SK-N-SH treated with all-trans-retinoic acid at 6 μM for 48 hours (cell line): ENCODE results near the gene LRP10.
A peak's percentile ranks its signal among the peaks of the same experiment; 100 is the strongest.

ENCODE experiments used
- ATAC-seq: fragments of 200-7000 bp; cut with Tn5 transposase; 3 replicates; pipeline ENCODE4 v1.9.1; 2020; ENCODE audit warnings: mild to moderate bottlenecking, moderate library complexity
- ARNTL ChIP-seq: fragments of 450-650 bp; formaldehyde crosslinking; IDR thresholded peaks from 2 replicates; pipeline ENCODE4 v1.5.0; 2020; ENCODE audit warnings: low read depth, mild to moderate bottlenecking, moderate library complexity, borderline replicate concordance
- BACH2 ChIP-seq: fragments of 250-450 bp; sonication (Bioruptor Pico); IDR thresholded peaks from 2 replicates; pipeline ENCODE4 v1.9.0; 2021; ENCODE audit warnings: mild to moderate bottlenecking, borderline replicate concordance
- CSDC2 ChIP-seq: fragments of 250-450 bp; sonication (Bioruptor Pico); IDR thresholded peaks from 2 replicates; pipeline ENCODE4 v1.5.0; 2020; ENCODE audit warnings: mild to moderate bottlenecking, moderate library complexity
- ESRRG ChIP-seq: fragments of 250-450 bp; sonication (Bioruptor Pico); IDR thresholded peaks from 2 replicates; pipeline ENCODE4 v1.6.1; 2021; ENCODE audit warnings: mild to moderate bottlenecking
- GLIS3 ChIP-seq: fragments of 250-450 bp; sonication (Bioruptor Pico); IDR thresholded peaks from 2 replicates; pipeline ENCODE4 v1.5.0; 2020; ENCODE audit warnings: mild to moderate bottlenecking, moderate library complexity
- ISL1 ChIP-seq: fragments of 250-450 bp; sonication (Bioruptor Pico); IDR thresholded peaks from 2 replicates; pipeline ENCODE4 v2.1.2; 2022; ENCODE audit warnings: mild to moderate bottlenecking, moderate library complexity
- OSR1 ChIP-seq: fragments of 250-450 bp; sonication (Bioruptor Pico); IDR thresholded peaks from 2 replicates; pipeline ENCODE4 v1.8.0; 2022; ENCODE audit warnings: moderate library complexity, mild to moderate bottlenecking, inconsistent platforms
- PPARA ChIP-seq: fragments of 250-450 bp; sonication (Bioruptor Pico); IDR thresholded peaks from 2 replicates; pipeline ENCODE4 v1.5.0; 2020; ENCODE audit warnings: mild to moderate bottlenecking, borderline replicate concordance
- RARB ChIP-seq: fragments of 250-450 bp; sonication (Bioruptor Pico); IDR thresholded peaks from 2 replicates; pipeline ENCODE4 v1.8.0; 2021; ENCODE audit warnings: mild to moderate bottlenecking, moderate library complexity
- SNAI2 ChIP-seq: fragments of 250-450 bp; sonication (Bioruptor Pico); IDR thresholded peaks from 2 replicates; pipeline ENCODE4 v1.5.0; 2020; ENCODE audit warnings: mild to moderate bottlenecking, moderate library complexity
- TCF4 ChIP-seq: fragments of 250-450 bp; sonication (Bioruptor Pico); IDR thresholded peaks from 2 replicates; pipeline ENCODE4 v1.8.0; 2021; ENCODE audit warnings: mild to moderate bottlenecking, moderate library complexity, borderline replicate concordance
- TOX ChIP-seq: fragments of 250-450 bp; sonication (Bioruptor Pico); IDR thresholded peaks from 2 replicates; pipeline ENCODE4 v1.8.0; 2021; ENCODE audit warnings: mild to moderate bottlenecking, moderate library complexity, borderline replicate concordance
- ZFP3 ChIP-seq: fragments of 250-450 bp; sonication (Bioruptor Pico); IDR thresholded peaks from 2 replicates; pipeline ENCODE4 v1.5.0; 2020; ENCODE audit warnings: mild to moderate bottlenecking, moderate library complexity
- ZFP30 ChIP-seq: fragments of 450-650 bp; formaldehyde crosslinking; IDR thresholded peaks from 2 replicates; pipeline ENCODE4 v1.5.0; 2022; ENCODE audit warnings: mild to moderate bottlenecking, moderate library complexity
- ZNF565 ChIP-seq: fragments of 450-650 bp; formaldehyde crosslinking; conservative IDR thresholded peaks from 2 replicates; pipeline ENCODE4 v1.5.0; 2020; ENCODE audit warnings: low read depth, mild to moderate bottlenecking, moderate library complexity
- ZNF70 ChIP-seq: fragments of 450-650 bp; formaldehyde crosslinking; IDR thresholded peaks from 2 replicates; pipeline ENCODE4 v1.5.0; 2020; ENCODE audit warnings: mild to moderate bottlenecking, moderate library complexity
- TF ChIP-seq, protein P1 (sequence below): fragments of 250-450 bp; sonication (Bioruptor Pico); IDR thresholded peaks from 2 replicates; pipeline ENCODE4 v1.5.0; 2020; ENCODE audit warnings: mild to moderate bottlenecking, moderate library complexity
- TF ChIP-seq, protein P2 (sequence below): fragments of 250-450 bp; sonication (Bioruptor Pico); IDR thresholded peaks from 2 replicates; pipeline ENCODE4 v1.8.0; 2020; ENCODE audit warnings: mild to moderate bottlenecking, moderate library complexity, borderline replicate concordance
- TF ChIP-seq, protein P3 (sequence below): fragments of 250-450 bp; sonication (Bioruptor Pico); IDR thresholded peaks from 2 replicates; pipeline ENCODE4 v1.5.1; 2020; ENCODE audit warnings: low read depth, mild to moderate bottlenecking, moderate library complexity

LRP10 gene

DNA sequence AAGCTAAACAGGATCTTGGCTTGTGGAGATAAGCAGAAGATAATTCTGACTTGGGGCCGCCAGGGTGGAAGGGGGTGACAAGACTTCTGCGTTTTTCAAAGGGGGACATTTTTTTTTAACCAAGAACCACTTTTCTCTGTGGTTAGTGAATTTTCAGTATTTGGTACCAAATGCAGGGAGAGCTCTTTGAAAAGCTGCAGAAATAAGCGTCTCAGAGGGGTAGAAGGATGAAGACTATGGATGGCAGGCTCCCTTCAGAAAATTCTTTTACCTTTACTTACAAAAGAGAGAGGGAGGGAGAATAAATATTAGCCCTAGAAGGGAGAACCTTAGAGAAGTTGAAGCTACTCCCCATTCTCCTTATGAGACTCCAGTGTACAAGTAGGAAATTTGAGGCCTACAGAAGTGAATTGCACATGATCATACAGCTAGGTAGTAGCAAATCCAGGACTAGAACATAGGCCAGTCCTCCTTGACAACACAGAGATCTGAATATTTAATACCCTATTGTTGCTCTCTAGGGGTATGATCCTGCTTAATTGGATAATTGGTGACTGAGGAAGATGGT, 41.0 kb upstream of the LRP10 start:
- ATAC-seq: peak; percentile 9; the same call in 2 of the 3 replicates
- TF ChIP-seq, protein P1, sequence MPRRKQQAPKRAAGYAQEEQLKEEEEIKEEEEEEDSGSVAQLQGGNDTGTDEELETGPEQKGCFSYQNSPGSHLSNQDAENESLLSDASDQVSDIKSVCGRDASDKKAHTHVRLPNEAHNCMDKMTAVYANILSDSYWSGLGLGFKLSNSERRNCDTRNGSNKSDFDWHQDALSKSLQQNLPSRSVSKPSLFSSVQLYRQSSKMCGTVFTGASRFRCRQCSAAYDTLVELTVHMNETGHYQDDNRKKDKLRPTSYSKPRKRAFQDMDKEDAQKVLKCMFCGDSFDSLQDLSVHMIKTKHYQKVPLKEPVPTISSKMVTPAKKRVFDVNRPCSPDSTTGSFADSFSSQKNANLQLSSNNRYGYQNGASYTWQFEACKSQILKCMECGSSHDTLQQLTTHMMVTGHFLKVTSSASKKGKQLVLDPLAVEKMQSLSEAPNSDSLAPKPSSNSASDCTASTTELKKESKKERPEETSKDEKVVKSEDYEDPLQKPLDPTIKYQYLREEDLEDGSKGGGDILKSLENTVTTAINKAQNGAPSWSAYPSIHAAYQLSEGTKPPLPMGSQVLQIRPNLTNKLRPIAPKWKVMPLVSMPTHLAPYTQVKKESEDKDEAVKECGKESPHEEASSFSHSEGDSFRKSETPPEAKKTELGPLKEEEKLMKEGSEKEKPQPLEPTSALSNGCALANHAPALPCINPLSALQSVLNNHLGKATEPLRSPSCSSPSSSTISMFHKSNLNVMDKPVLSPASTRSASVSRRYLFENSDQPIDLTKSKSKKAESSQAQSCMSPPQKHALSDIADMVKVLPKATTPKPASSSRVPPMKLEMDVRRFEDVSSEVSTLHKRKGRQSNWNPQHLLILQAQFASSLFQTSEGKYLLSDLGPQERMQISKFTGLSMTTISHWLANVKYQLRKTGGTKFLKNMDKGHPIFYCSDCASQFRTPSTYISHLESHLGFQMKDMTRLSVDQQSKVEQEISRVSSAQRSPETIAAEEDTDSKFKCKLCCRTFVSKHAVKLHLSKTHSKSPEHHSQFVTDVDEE: no peak
- TF ChIP-seq CSDC2: no peak
- TF ChIP-seq ZFP3 (CRISPR knock-in tag): no peak
- TF ChIP-seq ZFP30 (CRISPR knock-in tag): no peak
- no peak for TF ChIP-seq ESRRG (CRISPR knock-in tag)
- no peak for TF ChIP-seq ARNTL (CRISPR knock-in tag)

DNA sequence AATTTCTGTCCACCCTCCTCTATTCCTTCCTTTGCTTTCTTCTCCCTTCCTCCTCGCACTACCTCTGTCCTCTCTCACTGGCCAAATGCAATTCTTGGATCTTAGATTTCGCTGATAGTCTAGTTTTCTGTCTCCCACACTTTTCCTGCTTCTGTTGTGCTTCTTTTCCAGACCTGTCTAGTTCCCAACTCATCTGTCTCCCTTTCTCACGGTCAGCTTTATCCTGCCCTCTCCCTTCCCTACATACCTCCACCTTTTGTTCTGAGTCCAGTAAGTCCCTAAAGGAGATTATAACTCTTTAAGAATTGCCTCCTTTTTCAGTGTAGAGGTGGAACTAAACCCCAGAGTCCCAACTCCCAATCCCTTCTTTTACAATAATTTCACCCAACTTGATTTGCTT, 36.0 kb upstream of the LRP10 start:
- no peak for ATAC-seq
- TF ChIP-seq, protein P2, sequence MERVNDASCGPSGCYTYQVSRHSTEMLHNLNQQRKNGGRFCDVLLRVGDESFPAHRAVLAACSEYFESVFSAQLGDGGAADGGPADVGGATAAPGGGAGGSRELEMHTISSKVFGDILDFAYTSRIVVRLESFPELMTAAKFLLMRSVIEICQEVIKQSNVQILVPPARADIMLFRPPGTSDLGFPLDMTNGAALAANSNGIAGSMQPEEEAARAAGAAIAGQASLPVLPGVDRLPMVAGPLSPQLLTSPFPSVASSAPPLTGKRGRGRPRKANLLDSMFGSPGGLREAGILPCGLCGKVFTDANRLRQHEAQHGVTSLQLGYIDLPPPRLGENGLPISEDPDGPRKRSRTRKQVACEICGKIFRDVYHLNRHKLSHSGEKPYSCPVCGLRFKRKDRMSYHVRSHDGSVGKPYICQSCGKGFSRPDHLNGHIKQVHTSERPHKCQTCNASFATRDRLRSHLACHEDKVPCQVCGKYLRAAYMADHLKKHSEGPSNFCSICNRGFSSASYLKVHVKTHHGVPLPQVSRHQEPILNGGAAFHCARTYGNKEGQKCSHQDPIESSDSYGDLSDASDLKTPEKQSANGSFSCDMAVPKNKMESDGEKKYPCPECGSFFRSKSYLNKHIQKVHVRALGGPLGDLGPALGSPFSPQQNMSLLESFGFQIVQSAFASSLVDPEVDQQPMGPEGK (CRISPR knock-in tag): no peak
- no peak for TF ChIP-seq TOX (CRISPR knock-in tag)
- no peak for TF ChIP-seq CSDC2
- TF ChIP-seq, protein P3, sequence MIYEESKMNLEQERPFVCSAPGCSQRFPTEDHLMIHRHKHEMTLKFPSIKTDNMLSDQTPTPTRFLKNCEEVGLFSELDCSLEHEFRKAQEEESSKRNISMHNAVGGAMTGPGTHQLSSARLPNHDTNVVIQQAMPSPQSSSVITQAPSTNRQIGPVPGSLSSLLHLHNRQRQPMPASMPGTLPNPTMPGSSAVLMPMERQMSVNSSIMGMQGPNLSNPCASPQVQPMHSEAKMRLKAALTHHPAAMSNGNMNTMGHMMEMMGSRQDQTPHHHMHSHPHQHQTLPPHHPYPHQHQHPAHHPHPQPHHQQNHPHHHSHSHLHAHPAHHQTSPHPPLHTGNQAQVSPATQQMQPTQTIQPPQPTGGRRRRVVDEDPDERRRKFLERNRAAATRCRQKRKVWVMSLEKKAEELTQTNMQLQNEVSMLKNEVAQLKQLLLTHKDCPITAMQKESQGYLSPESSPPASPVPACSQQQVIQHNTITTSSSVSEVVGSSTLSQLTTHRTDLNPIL (CRISPR knock-in tag): no peak
- TF ChIP-seq RARB (CRISPR knock-in tag): no peak
- TF ChIP-seq PPARA (CRISPR knock-in tag): no peak
- no peak for TF ChIP-seq OSR1 (CRISPR knock-in tag)
- TF ChIP-seq, protein P1: no peak
- no peak for TF ChIP-seq ESRRG (CRISPR knock-in tag)
- TF ChIP-seq ZFP3 (CRISPR knock-in tag): no peak
- TF ChIP-seq SNAI2 (CRISPR knock-in tag): no peak
- no peak for TF ChIP-seq GLIS3
- no peak for TF ChIP-seq TCF4 (CRISPR knock-in tag)
- TF ChIP-seq, all 23 proteins: peak for 0

DNA sequence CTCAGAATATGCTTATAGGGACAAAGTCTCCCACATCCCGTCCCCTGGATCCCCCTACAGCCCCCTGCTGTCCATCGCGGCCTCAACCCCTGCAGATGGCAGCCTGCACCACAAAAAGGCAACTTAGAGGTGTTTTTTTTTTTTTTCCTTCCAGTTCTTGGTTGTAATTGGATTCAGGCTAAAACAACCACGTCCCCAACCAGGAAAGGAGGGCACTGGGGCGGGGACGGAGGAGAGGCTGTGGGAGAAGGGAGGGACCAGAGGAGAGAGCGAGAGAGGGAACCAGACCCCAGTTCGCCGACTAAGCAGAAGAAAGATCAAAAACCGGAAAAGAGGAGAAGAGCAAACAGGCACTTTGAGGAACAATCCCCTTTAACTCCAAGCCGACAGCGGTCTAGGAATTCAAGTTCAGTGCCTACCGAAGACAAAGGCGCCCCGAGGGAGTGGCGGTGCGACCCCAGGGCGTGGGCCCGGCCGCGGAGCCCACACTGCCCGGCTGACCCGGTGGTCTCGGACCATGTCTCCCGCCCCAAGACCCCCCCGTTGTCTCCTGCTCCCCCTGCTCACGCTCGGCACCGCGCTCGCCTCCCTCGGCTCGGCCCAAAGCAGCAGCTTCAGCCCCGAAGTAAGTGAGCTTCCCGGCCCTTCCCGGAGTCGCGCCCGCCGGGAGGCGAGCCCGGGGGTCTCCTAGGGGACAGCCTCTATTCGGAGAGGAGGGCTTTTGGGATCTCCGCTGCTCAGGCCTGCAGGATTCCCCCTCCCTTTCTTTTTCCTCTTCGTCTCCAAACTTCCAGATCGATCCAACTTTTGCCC, 35.0 kb upstream of the LRP10 start, which contains the start of gene MMP14:
Gene MMP14 (plus strand): TSS at position 285 of the 813 bp plus-strand sequence. CDS start 233 bp downstream, at position 518.
- peak; percentile 84 for ATAC-seq
- TF ChIP-seq ZNF70 (CRISPR knock-in tag) (no peak), GLIS3 (no peak), RARB (CRISPR knock-in tag) (no peak), SNAI2 (CRISPR knock-in tag) (no peak), BACH2 (CRISPR knock-in tag) (no peak), ZNF565 (CRISPR knock-in tag) (no peak), ISL1 (no peak)
- TF ChIP-seq, protein P1: no peak
